ENCODE data around the gene CALY.
"Not testable (repeated sequence)": the region's sequence is repeated elsewhere in the genome, so short reads cannot be mapped to it uniquely, and the experiment has no call there.

CALY gene

GRCh38 chr10:133324198-133324792, 12.4 kb downstream of the CALY start:
- Mint-ChIP-seq H3K27me3 (peaks cover 48 to 57% of the 10 kb centered on the region in 2 donors), H3K4me1 (peaks cover 12 to 19% of the 10 kb centered on the region in 2 donors), H3K36me3 (no peaks in the 10 kb centered on the region), H3K4me3 (no peak overlapping the region), H3K9me3 (peaks cover 0 to 3% of the 10 kb centered on the region in 2 donors), H3K27ac (no peak overlapping the region)
- no peak for DNase-seq
- ATAC-seq (replicated peaks), result peak; percentile 75 to 83

GRCh38 chr10:133322064-133322709, 14.5 kb downstream of the CALY start:
- Mint-ChIP-seq H3K27me3 (peaks cover 36 to 44% of the 10 kb centered on the region in 2 donors), H3K4me1 (peaks cover 13 to 27% of the 10 kb centered on the region in 2 donors)
- not testable (repeated sequence) for ATAC-seq (replicated peaks); DNase-seq; H3K27ac Mint-ChIP-seq; H3K4me3 Mint-ChIP-seq; H3K36me3 Mint-ChIP-seq; H3K9me3 Mint-ChIP-seq

GRCh38 chr10:133320852-133321422, 15.8 kb downstream of the CALY start:
- H3K27me3 Mint-ChIP-seq, result peaks cover 26 to 32% of the 10 kb centered on the region in 2 donors
- H3K27ac Mint-ChIP-seq; ATAC-seq (replicated peaks): not testable (repeated sequence)

GRCh38 chr10:133318494-133319127, 18.1 kb downstream of the CALY start:
- Mint-ChIP-seq H3K27me3 (peaks cover 17 to 21% of the 10 kb centered on the region in 2 donors), H3K4me1 (peaks cover 14 to 23% of the 10 kb centered on the region in 2 donors), H3K9me3 (peaks cover 0 to 5% of the 10 kb centered on the region in 2 donors), H3K27ac (no peak overlapping the region), H3K36me3 (peaks cover 4 to 10% of the 10 kb centered on the region in 2 donors), H3K4me3 (peak overlapping the region; percentile 65 to 81)
- ATAC-seq (replicated peaks) (peak; percentile 97), DNase-seq (peak; percentile 65)

More at GRCh38 chr10:133320852-133321422, 15.8 kb downstream of the CALY start:
- not testable (repeated sequence) for DNase-seq, H3K9me3 Mint-ChIP-seq, H3K4me3 Mint-ChIP-seq, H3K36me3 Mint-ChIP-seq
- peaks cover 11 to 22% of the 10 kb centered on the region in 2 donors for H3K4me1 Mint-ChIP-seq

- ATAC-seq (replicated peaks) (no peak), DNase-seq (no peak)
- Mint-ChIP-seq H3K27ac (no peak overlapping the region), H3K36me3 (peaks cover 12 to 16% of the 10 kb centered on the region in 2 donors), H3K4me3 (peak overlapping the region in 1 of 2 donors; percentile 10), H3K4me1 (peaks cover 14 to 23% of the 10 kb centered on the region in 2 donors), H3K9me3 (peaks cover 0 to 5% of the 10 kb centered on the region in 2 donors), H3K27me3 (peaks cover 14 to 21% of the 10 kb centered on the region in 2 donors)
These were observed 20.0 kb downstream of the CALY start for GRCh38 chr10:133316732-133317131.

GRCh38 chr10:133316266-133316665, 20.4 kb downstream of the CALY start:
- Mint-ChIP-seq H3K9me3 (peaks cover 0 to 5% of the 10 kb centered on the region in 2 donors), H3K36me3 (peaks cover 12 to 16% of the 10 kb centered on the region in 2 donors), H3K27me3 (peaks cover 14 to 21% of the 10 kb centered on the region in 2 donors), H3K4me1 (peaks cover 14 to 23% of the 10 kb centered on the region in 2 donors), H3K4me3 (no peak overlapping the region), H3K27ac (no peak overlapping the region)
- ATAC-seq (replicated peaks) (no peak), DNase-seq (no peak)

GRCh38 chr10:133315847-133316246, 20.8 kb downstream of the CALY start:
- Mint-ChIP-seq H3K27me3 (peaks cover 14 to 21% of the 10 kb centered on the region in 2 donors), H3K4me1 (peaks cover 14 to 23% of the 10 kb centered on the region in 2 donors), H3K9me3 (peaks cover 0 to 5% of the 10 kb centered on the region in 2 donors), H3K27ac (no peak overlapping the region), H3K4me3 (no peak overlapping the region), H3K36me3 (peaks cover 12 to 16% of the 10 kb centered on the region in 2 donors)
- no peak for ATAC-seq (replicated peaks)
- no peak for DNase-seq

- peaks cover 13 to 17% of the 10 kb centered on the region in 2 donors for H3K36me3 Mint-ChIP-seq
- ATAC-seq (replicated peaks), result no peak
- H3K27ac Mint-ChIP-seq, result no peak overlapping the region
- peaks cover 8 to 14% of the 10 kb centered on the region in 2 donors for H3K27me3 Mint-ChIP-seq
- H3K9me3 Mint-ChIP-seq, result peaks cover 0 to 2% of the 10 kb centered on the region in 2 donors
- H3K4me1 Mint-ChIP-seq, result peaks cover 14 to 23% of the 10 kb centered on the region in 2 donors
- DNase-seq, result no peak
- no peak overlapping the region for H3K4me3 Mint-ChIP-seq
These were observed 21.8 kb downstream of the CALY start for GRCh38 chr10:133314911-133315310.

- Mint-ChIP-seq H3K27me3 (no peaks in the 10 kb centered on the region), H3K36me3 (peaks cover 15 to 20% of the 10 kb centered on the region in 2 donors), H3K9me3 (peaks cover 0 to 2% of the 10 kb centered on the region in 2 donors), H3K27ac (no peak overlapping the region), H3K4me1 (peaks cover 8 to 13% of the 10 kb centered on the region in 2 donors), H3K4me3 (no peak overlapping the region)
- ATAC-seq (replicated peaks) (no peak), DNase-seq (no peak)
These were observed 23.5 kb downstream of the CALY start for GRCh38 chr10:133313192-133313591.

- H3K4me1 Mint-ChIP-seq, result peaks cover 12 to 17% of the 10 kb centered on the region in 2 donors
- no peak for DNase-seq
- no peak overlapping the region for H3K27ac Mint-ChIP-seq
These were observed 23.9 kb downstream of the CALY start for GRCh38 chr10:133312769-133313145.

GRCh38 chr10:133312016-133312768, 24.5 kb downstream of the CALY start:
- ATAC-seq (replicated peaks) (no peak), DNase-seq (no peak)
- Mint-ChIP-seq H3K4me3 (no peak overlapping the region), H3K4me1 (peaks cover 15 to 23% of the 10 kb centered on the region in 2 donors), H3K9me3 (peaks cover 0 to 2% of the 10 kb centered on the region in 2 donors), H3K36me3 (peaks cover 16 to 26% of the 10 kb centered on the region in 2 donors), H3K27ac (no peak overlapping the region), H3K27me3 (no peaks in the 10 kb centered on the region)

More at GRCh38 chr10:133312769-133313145, 23.9 kb downstream of the CALY start:
- H3K9me3 Mint-ChIP-seq, result peaks cover 0 to 2% of the 10 kb centered on the region in 2 donors
- no peaks in the 10 kb centered on the region for H3K27me3 Mint-ChIP-seq
- H3K4me3 Mint-ChIP-seq, result no peak overlapping the region
- H3K36me3 Mint-ChIP-seq, result peaks cover 16 to 25% of the 10 kb centered on the region in 2 donors
- ATAC-seq (replicated peaks), result no peak

- ATAC-seq (replicated peaks), result no peak
- Mint-ChIP-seq H3K27me3 (no peaks in the 10 kb centered on the region), H3K9me3 (peaks cover 0 to 2% of the 10 kb centered on the region in 2 donors), H3K4me1 (peaks cover 17 to 29% of the 10 kb centered on the region in 2 donors), H3K4me3 (no peak overlapping the region), H3K27ac (no peak overlapping the region), H3K36me3 (peaks cover 16 to 28% of the 10 kb centered on the region in 2 donors)
- DNase-seq, result no peak
These were observed 25.1 kb downstream of the CALY start for GRCh38 chr10:133311570-133311969.

- ATAC-seq (replicated peaks) (no peak), DNase-seq (no peak)
- Mint-ChIP-seq H3K9me3 (no peaks in the 10 kb centered on the region), H3K4me1 (peaks cover 17 to 37% of the 10 kb centered on the region in 2 donors), H3K4me3 (no peak overlapping the region), H3K27me3 (no peaks in the 10 kb centered on the region), H3K36me3 (peaks cover 16 to 24% of the 10 kb centered on the region in 2 donors), H3K27ac (no peak overlapping the region)
These were observed 25.9 kb downstream of the CALY start for GRCh38 chr10:133310789-133311188.

Data from stimulated activated naive B cell treated with anti-CD40 and anti-IgM and Interleukin-4, amounts not matched to agents 10 μg/mL and 1 μg/mL and 100 μg/mL, for 72 hours (primary cell).